GM18870 (cell line): ENCODE measurements around the gene TMEM87B.
"Not testable (repeated sequence)": the region's sequence is repeated elsewhere in the genome, so short reads cannot be mapped to it uniquely, and the experiment has no call there.

Experiments used
- ATAC-seq: cut with Tn5 transposase; IDR thresholded peaks from one replicate; pipeline ENCODE4 v1.9.1; 2021; ENCODE audit warnings: moderate library complexity; ENCODE audit not compliant: unreplicated experiment

TMEM87B gene

GRCh38 chr2:112065486-112065885 is 10.4 kb downstream of the TMEM87B start:
- ATAC-seq = no peak

GRCh38 chr2:112065966-112066365 is 10.9 kb downstream of the TMEM87B start:
- no peak for ATAC-seq

GRCh38 chr2:112069794-112070193 is 14.7 kb downstream of the TMEM87B start:
- ATAC-seq = not testable (repeated sequence)

GRCh38 chr2:112073875-112074274 is 18.8 kb downstream of the TMEM87B start:
- no peak for ATAC-seq

GRCh38 chr2:112074506-112074905 is 19.4 kb downstream of the TMEM87B start:
- no peak for ATAC-seq

GRCh38 chr2:112075490-112076260 is 20.6 kb downstream of the TMEM87B start:
- no peak for ATAC-seq

GRCh38 chr2:112077814-112078213 is 22.7 kb downstream of the TMEM87B start:
- no peak for ATAC-seq

- ATAC-seq = no peak
Observed at GRCh38 chr2:112081262-112081661, 26.2 kb downstream of the TMEM87B start.

GRCh38 chr2:112084689-112085374 is 29.8 kb downstream of the TMEM87B start:
- no peak for ATAC-seq

- ATAC-seq = no peak
Observed at GRCh38 chr2:112085375-112085730, 30.3 kb downstream of the TMEM87B start.

GRCh38 chr2:112085916-112086669 is 31.0 kb downstream of the TMEM87B start:
- no peak for ATAC-seq

GRCh38 chr2:112087346-112088020 is 32.4 kb downstream of the TMEM87B start:
- no peak for ATAC-seq

GRCh38 chr2:112089375-112089774 is 34.3 kb downstream of the TMEM87B start:
- ATAC-seq = no peak

- no peak for ATAC-seq
Observed at GRCh38 chr2:112092286-112093041, 37.4 kb downstream of the TMEM87B start.

GRCh38 chr2:112093216-112093615 is 38.1 kb downstream of the TMEM87B start:
- ATAC-seq = no peak

GRCh38 chr2:112095681-112096080 is 40.6 kb downstream of the TMEM87B start:
- no peak for ATAC-seq

GRCh38 chr2:112096098-112096497 is 41.0 kb downstream of the TMEM87B start:
- no peak for ATAC-seq

GRCh38 chr2:112108178-112108832 is 53.2 kb downstream of the TMEM87B start:
- no peak for ATAC-seq

GRCh38 chr2:112109278-112109677 is 54.2 kb downstream of the TMEM87B start:
- ATAC-seq = no peak

GRCh38 chr2:112110966-112111365 is 55.9 kb downstream of the TMEM87B start:
- no peak for ATAC-seq
